Ovary (tissue), 9 donors: ENCODE measurements around the gene FNBP1. TPM values are rescaled to one million over a fixed set of nuclear protein-coding genes. Genes with fewer than 3 reads are reported as not detected.
A peak's percentile ranks its signal among the peaks of the same experiment; 100 is the strongest.

Experiments used
- DNase-seq, 5 donors: peaks; one replicate each; pipeline ENCODE4 v3.0.0-alpha.2; 2019 to 2020
- H3K27ac ChIP-seq, 2 donors: fragments of 200-600 bp; one replicate each; pipeline versions ENCODE4 v1.5.1 to v1.8.0; 2019 to 2022
- H3K27me3 ChIP-seq: fragments of 200-600 bp; one replicate; pipeline ENCODE4 v1.8.0; 2022
- H3K36me3 ChIP-seq: fragments of 200-600 bp; sonication (generic); one replicate; pipeline ENCODE4 v1.5.1; 2019
- H3K4me1 ChIP-seq: one replicate; pipeline ENCODE4 v1.8.1; 2013; ENCODE audit warnings: mild to moderate bottlenecking, moderate library complexity; ENCODE audit not compliant: insufficient read depth
- H3K4me3 ChIP-seq: fragments of 200-600 bp; sonication (generic); one replicate; pipeline ENCODE4 v1.5.1; 2017
- H3K9me3 ChIP-seq, 2 donors: fragments of 200-600 bp in 1 of 2; sonication (generic) in 1 of 2; one replicate each; pipeline versions ENCODE4 v1.5.1 to v1.8.1; 2013 to 2019; ENCODE audit warnings: mild to moderate bottlenecking in 1 of 2, moderate library complexity in 1 of 2
- CTCF ChIP-seq, 3 donors: fragments of 450-650 bp in 2 of 3; fragments of 200-600 bp in 1 of 3; IDR thresholded peaks; one replicate each; pipeline versions ENCODE4 v1.5.1 to v1.8.0; 2016 to 2022; ENCODE audit warnings: antibody characterized with exemption in 3 of 3, mild to moderate bottlenecking in 1 of 3
- EP300 ChIP-seq: sonication (generic); formaldehyde crosslinking; IDR thresholded peaks from one replicate; pipeline ENCODE4 v1.6.1; 2017; ENCODE audit warnings: antibody characterized with exemption
- POLR2A ChIP-seq: fragments of 450-650 bp; IDR thresholded peaks from one replicate; pipeline ENCODE4 v1.6.1; 2017; ENCODE audit warnings: antibody characterized with exemption, mild to moderate bottlenecking, moderate library complexity
- WGBS, 3 donors: extraction: QIAGEN DNeasy Blood & Tissue Kit in 1 of 3; methylation state at CpG; one replicate each; pipeline versions ENCODE4 v1.1.5 to v1.1.7; 2013 to 2017; 5-methylcytosine and 5-hydroxymethylcytosine counted together
- intact Hi-C, 4 donors: fragments of 100-400 bp; cut with DNase I; formaldehyde crosslinking; loops; one replicate each; pipeline versions ENCODE4 v1.11.0 to v1.15.1; 2022 to 2023
- polyA plus RNA-seq, 2 donors: library from polyadenylated mRNA; stranded (reverse); fragments of 200-250 nt in 1 of 2; fragments of 350-450 nt in 1 of 2; fragmentation: Illumina TruSeq in 1 of 2; extraction: RNeasy Lipid Tissue Mini Kit (QIAGEN cat#74804) in 1 of 2; gene quantifications; one replicate each; pipeline ENCODE4 v1.2.3, GENCODE V29; 2013 to 2014
- total RNA-seq, 7 donors: library from RNA; depleted of rRNA in 2 of 7; stranded (reverse); fragments of >200 nt in 2 of 7; fragmentation: NEBNext Ultra II Directional in 3 of 7; extraction: Animal tissue kit (Norgen Biotek cat#: 25700) in 3 of 7; gene quantifications; one replicate each; pipeline versions ENCODE4 v1.1.0 to v1.2.4, GENCODE V29; 2016 to 2023
- donor health status: DM: no; HTN: no; CAD: no; lungs with moderate emphysema.
- donor health status: DM: no; HTN: no; CAD: no.
- donor health status: Bipolar disorder and iron deficiency.
- donor health status: DM: yes; HTN: yes; CAD: no.
- donor health status: DM: no; HTN: no; CAD: no.
- donor health status: DM: yes; HTN: yes; CAD: no.

FNBP1 gene
- total and polyA plus RNA-seq, 9 donors: 18.0 to 61.5 (median 49.0) TPM

- WGBS, 3 donors: 17 to 30% (median 17%) methylated on average over 27 of the region's 27 CpGs
- DNase-seq: peak in 3 of 5 donors; percentile 48 to 58 (median 53)
- intact Hi-C loops: loop anchor here in 3 of 4 donors (2.0 to 10.0 kb wide), 4 partner anchors 157 to 350 kb away; partner anchors contain the start of gene FNBP1 (in 3 of the 3)
- TF ChIP-seq POLR2A: no peak
- peak in 1 of 3 donors; percentile 38 for TF ChIP-seq CTCF (IDR thresholded peaks at IDR 0.05)
- Histone ChIP-seq H3K4me1 (peaks cover 9% of the 10 kb centered on the region), H3K27ac (peak overlapping the region; percentile 8 to 36), H3K36me3 (no peaks in the 10 kb centered on the region), H3K9me3 (no peaks in the 10 kb centered on the region), H3K4me3 (peak overlapping the region; percentile 29), H3K27me3 (no peaks in the 10 kb centered on the region)
Measured at GRCh38 chr9:129885018-129885669, 157.8 kb downstream of the FNBP1 start.

DNA sequence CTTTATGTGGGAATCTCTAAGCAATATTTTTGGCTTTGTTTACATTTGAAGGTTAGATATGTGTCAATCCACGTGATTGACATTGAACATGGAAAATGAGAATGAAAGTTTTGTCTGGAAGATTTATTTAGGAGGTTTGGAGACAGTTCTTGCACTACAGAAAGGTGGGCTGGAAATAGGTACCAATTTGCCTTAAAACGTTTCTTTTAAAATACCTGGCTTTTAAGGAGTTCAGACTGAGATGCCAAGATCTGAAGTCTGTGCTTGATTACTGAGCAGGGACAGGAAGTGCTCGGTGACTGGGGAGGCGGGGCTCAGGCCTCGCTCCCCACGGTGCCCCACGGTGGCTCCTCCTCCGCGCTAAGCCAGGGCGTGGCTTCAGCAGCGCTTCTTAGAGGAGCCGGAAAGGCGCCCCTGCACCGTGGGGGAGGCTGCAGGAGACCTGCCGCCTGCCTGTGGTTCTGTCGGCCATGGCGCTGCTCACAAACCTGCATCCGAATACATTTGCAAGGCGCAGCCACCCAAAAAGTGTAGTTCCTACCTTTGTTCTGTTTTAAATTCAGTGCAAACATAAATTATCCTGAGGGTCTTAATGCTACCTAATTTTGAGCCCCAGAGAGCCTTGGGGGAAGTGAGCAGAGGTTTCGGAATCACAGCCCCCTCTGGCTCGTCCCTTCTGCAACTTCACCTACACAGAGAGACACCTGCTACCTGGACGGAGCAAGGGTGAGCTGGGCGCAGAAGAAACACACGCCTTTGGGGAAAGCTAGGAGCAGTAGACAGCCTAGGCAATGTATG is 158.6 kb downstream of the FNBP1 start:
- Histone ChIP-seq H3K36me3 (no peaks in the 10 kb centered on the region), H3K27me3 (no peaks in the 10 kb centered on the region), H3K9me3 (no peaks in the 10 kb centered on the region), H3K27ac (no peak overlapping the region), H3K4me3 (peak overlapping the region; percentile 27), H3K4me1 (peaks cover 9% of the 10 kb centered on the region)
- intact Hi-C loops: loop anchor here in 3 of 4 donors (2.0 to 10.0 kb wide), 6 partner anchors 158 to 1832 kb away; partner anchors contain the start of gene FNBP1 (in 3 of the 3)
- DNase-seq: peak; percentile 82 to 88 (median 83)
- TF ChIP-seq CTCF (IDR thresholded peaks at IDR 0.05) (no peak), POLR2A (no peak), EP300 (no peak)
- 9 to 11% (median 11%) methylated on average over 24 of the region's 24 CpGs for WGBS, 3 donors

DNA sequence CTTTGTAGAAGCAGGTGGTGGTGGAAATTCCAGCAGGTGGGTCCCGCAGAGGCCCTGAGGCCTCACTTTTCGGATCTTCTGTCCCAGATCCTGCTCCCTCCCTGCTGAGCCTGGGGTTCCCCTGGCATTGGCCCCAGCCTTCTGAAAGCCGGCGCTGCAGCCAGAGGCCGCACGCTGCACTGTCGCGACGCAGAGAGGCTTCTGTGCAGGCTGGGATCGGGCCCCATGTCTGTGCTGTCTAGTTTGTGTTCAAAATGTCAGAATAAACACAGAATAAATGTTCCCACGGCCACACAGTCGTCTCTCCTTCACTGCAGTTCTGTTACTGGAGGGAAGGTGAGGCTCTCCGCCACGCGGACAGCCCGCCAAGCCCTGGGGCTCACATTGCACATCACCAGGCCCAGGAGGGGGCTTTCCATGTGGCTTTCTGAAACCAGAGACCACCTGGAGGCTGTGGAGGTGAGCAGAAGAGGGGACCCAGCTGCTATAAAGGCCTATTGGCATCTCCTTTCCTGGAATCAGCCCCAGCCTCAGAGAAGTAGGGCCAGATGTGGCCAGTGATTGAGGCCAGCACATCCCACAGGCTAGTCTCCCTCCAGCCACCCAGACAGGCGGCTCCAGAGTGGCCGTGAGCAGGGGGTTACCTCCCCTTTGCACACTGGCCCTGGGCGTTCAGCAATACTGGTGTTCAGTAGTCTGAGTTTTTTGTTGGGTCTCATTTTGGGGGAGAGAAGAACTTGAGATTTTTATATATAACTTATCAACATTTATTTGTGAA is 161.3 kb downstream of the FNBP1 start:
- H3K27ac ChIP-seq: no peak overlapping the region
- no peak overlapping the region for H3K4me3 ChIP-seq
- 77 to 85% (median 82%) methylated on average over 19 of the region's 19 CpGs for WGBS, 3 donors
- H3K9me3 ChIP-seq: no peaks in the 10 kb centered on the region
- no peaks in the 10 kb centered on the region for H3K27me3 ChIP-seq
- peaks cover 6% of the 10 kb centered on the region for H3K4me1 ChIP-seq
- intact Hi-C loops: loop anchor here in 3 of 4 donors (5.0 to 10.0 kb wide), 3 partner anchors 353 to 1829 kb away; no protein-coding TSS in a partner anchor
- H3K36me3 ChIP-seq: no peaks in the 10 kb centered on the region
- TF ChIP-seq POLR2A: no peak
- no peak for TF ChIP-seq CTCF (IDR thresholded peaks at IDR 0.05)
- TF ChIP-seq EP300: no peak
- no peak for DNase-seq
